Central memory CD4-positive, alpha-beta T cell (primary cell): ENCODE data around the gene COL12A1.

Experiments used
- DNase-seq: peaks from one replicate; pipeline ENCODE4 v3.0.0; 2022

Gene COL12A1

DNA sequence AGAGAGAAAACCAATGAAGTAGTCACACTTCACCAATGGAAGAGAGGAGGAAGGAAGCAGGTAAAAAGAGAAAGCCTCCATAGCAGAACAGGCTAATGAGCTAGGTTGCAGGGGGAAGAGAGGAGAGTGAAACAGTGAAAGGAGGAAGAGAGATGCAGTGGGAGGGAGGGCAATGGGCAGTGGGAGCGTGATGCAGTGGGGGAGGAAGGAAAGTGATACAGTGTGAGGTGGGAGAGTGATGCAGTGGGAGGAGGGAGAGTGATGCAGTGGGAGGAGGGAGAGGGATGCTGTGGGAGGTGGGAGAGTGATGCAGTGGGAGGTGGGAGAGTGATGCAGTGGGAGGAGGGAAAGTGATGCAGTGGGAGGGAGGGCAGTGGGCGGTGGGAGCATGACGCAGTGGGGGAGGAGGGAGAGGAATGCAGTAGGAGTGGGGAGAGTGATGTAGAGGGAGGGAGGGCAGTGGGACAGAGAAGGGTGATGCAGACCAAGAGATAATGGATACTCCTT is 29.7 kb downstream of the COL12A1 start:
- no peak for DNase-seq

DNA sequence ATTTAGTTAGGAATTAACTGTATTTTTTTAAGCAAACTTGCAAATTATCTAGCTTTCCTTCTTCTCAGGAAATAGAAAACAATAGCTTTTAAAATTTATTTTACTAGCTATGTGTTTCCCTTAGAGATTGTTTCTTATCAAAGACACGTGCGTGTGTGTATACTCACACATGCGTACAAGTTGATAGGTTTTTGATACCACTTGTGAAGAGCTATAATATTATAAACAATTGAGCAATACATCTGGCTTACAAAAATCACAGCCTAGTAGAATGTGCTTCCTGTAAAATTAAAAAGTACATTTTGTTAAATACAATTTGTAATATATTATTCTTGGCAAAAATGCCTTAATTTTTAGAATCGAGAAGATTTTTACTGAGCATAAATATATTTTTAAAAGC is 33.9 kb downstream of the COL12A1 start:
- DNase-seq, result no peak

DNA sequence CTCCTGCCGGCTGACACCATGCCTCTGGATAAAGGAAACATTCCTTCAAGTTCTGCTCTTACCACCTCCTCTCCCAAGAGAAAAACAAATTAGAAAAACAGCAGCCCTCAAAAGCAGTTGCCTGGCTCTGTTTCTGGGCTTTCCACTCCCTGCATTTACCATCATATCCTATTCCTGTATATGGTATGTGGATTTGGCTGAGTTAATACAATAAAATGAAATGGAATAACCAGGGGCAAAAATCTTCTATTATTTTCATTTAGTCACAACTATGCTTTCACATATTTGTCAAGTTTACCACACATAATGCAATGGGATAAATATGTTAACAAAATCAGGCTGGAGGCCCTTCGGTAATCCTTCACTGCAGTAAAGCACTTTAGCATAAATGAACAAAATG is 34.3 kb downstream of the COL12A1 start:
- DNase-seq, result no peak

- DNase-seq, result no peak
Measured at GRCh38 chr6:75170691-75171560, 34.9 kb downstream of the COL12A1 start.

- no peak for DNase-seq
Measured at GRCh38 chr6:75169689-75170586, 35.9 kb downstream of the COL12A1 start.

- DNase-seq, result no peak
Measured at GRCh38 chr6:75167851-75168250, 38.0 kb downstream of the COL12A1 start.

- no peak for DNase-seq
Measured at GRCh38 chr6:75167325-75167724, 38.5 kb downstream of the COL12A1 start.

DNA sequence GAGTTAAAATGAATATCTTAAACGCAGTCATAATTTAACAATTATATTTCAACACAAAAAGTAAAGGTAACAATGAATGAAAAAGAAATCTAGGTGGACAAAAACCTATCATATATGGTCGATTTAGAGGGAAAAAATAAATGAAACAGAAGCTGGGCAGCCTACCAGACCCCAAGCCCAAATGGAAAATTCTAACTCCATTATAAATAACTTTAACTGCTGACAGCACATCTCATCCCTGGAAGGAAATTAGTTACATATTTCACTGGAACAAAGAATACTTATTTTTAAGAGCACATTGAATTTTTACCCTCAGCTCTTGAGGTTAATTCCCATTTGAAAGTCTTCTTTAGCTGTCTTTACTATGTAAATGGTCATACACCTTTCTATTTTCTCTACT is 39.1 kb downstream of the COL12A1 start:
- no peak for DNase-seq

DNA sequence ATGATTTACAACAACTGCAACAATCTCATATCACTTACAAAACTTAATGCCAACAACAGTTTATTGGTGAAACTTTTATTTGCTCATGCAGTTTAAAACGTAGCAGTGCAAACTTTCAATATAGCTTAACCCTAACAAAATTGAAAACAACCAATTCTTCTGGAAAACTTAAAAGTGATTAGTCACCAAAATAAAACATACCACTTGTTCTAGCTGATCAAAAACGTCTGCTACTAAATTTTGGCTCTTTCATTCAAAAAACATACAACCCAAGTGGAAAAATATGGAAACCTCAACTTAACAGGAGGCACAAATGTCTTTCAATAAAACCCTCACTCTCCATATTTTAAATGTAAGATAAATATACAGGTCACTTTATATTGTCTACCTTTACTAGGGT is 39.6 kb downstream of the COL12A1 start:
- no peak for DNase-seq

DNA sequence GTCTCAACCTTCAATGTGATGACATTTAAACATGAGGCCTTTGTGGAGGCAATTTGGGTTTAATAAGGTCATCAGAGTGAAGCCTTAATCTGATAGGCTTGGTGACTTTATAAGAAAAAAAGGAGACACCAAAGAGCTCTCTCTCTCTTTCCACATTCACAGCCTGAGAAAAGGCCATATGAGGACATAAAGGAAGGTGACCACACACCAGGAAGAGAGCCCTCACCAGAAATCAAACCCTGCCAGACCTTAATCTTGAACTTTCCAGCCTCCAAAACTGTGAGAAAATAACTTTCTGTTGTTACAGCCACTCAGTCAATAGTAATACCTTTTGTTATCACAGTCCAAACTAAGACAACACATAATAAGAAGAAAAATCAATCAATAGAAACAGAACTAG is 47.7 kb downstream of the COL12A1 start:
- DNase-seq, result no peak

GRCh38 chr6:75157336-75157735 is 48.5 kb downstream of the COL12A1 start:
- no peak for DNase-seq

DNA sequence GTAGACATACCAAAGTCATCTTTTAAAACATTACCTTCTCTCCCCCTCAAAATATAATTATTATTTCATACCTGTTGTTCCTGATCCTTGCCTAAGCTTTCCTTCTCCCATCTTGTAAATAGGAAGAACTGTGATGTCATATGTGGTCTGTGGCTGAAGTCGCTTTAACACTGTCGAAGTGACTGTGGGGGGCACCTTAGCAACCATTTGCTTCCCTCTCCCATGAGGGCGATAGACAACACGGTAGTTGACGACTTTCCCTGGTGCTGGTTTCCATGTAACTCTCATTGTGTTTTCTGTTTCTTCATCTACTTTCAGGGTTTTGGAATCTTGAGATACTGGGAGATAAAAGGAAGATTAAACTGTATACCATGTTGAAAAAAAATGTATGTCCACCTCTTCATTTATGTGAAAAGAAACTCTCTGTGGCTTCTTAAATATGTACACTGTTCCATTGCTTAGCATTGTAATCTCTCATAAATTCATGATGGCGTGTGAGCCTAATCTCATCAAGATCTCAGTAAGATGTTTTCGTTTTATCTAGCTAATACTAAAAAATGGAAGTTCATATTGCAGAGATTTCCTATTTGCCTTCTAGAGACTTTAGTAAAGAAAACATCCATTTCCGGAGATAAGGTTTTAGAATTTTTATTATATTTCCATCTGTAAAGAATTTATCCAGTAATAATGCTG is 49.5 kb downstream of the COL12A1 start:
- no peak for DNase-seq

- no peak for DNase-seq
Measured at GRCh38 chr6:75155631-75156030, 50.2 kb downstream of the COL12A1 start.

DNA sequence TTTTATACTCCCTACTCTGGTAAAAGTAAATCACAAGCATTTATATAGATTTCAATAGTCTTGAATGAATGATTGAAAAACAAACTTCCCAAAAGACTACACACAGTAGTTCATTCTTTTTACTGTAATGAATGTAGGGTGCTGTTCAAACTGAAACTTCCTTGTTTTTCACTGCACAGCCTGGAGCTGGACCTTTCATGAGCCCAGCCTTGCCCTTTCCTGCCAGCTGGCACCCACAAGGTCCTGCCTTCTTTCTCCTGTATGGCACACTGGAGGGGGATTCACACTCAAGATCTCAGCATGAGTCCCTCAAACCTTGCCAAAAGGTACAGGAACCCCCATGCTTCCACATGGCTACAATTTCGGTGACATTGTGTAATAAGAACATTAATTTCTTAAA is 50.9 kb downstream of the COL12A1 start:
- no peak for DNase-seq

GRCh38 chr6:75150685-75151412 is 55.0 kb downstream of the COL12A1 start:
- no peak for DNase-seq

GRCh38 chr6:75149696-75150095 is 56.2 kb downstream of the COL12A1 start:
- no peak for DNase-seq

- no peak for DNase-seq
Measured at GRCh38 chr6:75149240-75149639, 56.6 kb downstream of the COL12A1 start.

DNA sequence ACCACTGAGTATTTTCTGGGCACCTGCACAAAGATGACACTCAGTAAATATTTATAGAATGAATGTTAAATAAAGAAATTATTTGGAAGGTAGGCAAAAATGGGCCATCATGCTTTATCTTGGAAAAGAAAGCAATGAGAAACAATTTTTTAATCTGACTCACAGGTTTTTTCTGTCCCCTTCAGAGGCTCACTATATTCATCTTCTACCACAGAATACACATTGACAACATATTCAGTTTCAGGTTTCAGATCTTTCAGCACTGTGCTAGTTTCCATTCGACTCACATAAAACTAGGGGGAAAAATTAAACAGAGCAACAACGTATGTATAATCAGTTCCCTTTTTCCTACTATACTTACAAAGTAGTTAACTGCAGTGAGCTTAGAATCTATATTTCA is 58.3 kb downstream of the COL12A1 start:
- DNase-seq, result no peak

DNA sequence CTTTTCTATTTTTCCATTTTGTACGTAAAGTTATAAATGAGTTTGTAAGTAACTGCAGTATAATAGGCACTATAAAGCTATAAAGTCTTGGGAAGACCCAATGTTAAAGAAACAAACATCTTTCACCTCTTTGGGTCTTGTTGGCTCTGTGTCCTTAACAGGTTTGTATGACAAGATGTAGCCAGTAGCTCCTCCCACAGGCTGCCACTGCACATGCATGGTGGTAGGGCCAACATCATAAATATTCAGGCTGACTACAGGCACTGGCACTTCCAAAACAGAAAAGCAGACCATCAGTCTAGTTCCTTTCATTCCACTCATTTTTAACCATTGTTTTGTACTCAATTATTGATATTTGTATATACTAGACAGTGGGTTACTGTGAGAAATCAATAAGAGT is 59.9 kb downstream of the COL12A1 start:
- DNase-seq, result no peak

- DNase-seq, result no peak
Measured at GRCh38 chr6:75145211-75145610, 60.6 kb downstream of the COL12A1 start.

- no peak for DNase-seq
Measured at GRCh38 chr6:75144386-75144785, 61.5 kb downstream of the COL12A1 start.

DNA sequence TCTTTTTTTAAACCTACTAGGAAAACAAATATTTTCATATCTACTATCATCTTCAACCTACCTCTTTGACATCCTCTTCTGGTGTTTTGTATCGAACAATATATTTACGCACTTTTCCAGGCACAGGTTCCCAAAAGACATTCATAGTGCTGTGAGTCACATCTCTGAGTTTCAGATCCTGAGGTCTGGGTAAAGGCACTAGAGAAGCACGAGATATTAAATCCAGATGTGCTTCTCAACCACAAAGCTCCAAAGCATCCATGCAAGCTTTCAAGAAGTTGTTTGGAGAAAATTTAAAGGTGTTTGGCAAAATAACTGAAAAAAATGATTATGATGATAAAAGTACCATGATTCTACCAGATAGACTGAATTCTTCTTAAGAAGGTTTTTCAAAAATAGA is 62.7 kb downstream of the COL12A1 start:
- DNase-seq, result no peak
